ENCODE measurements around the gene STK35. TPM values are rescaled to one million over a fixed set of nuclear protein-coding genes. Genes with fewer than 3 reads are reported as not detected.
A peak's percentile ranks its signal among the peaks of the same experiment; 100 is the strongest.

Gene STK35
- total and polyA plus RNA-seq, 4 donors, result 1.6 to 13.8 (median 7.8) TPM

GRCh38 chr20:2112910-2113309 lies 11.3 kb downstream of the STK35 start:
- ATAC-seq (ENCODE audit: low FRiP score) (no peak), DNase-seq (no peak)
- H3K4me1 ChIP-seq (ENCODE audit: control insufficient read depth in 1 of 2, insufficient read depth in 2 of 2, low read length in 2 of 2), result no peaks in the 10 kb centered on the region
- H3K27me3 ChIP-seq (ENCODE audit: control insufficient read depth in 1 of 2, insufficient read depth in 2 of 2, low read length in 1 of 2), result no peaks in the 10 kb centered on the region
- intact Hi-C loops (cut with DNase I), result no loop called here
- WGBS, 2 donors, result 81 to 88% methylated on average over 4 of the region's 4 CpGs
- H3K27ac ChIP-seq (ENCODE audit: low read depth in 1 of 2, low read length in 2 of 2), result no peak overlapping the region
- H3K4me3 ChIP-seq (ENCODE audit: low read length in 2 of 2), result no peak overlapping the region
- peaks cover 3 to 5% of the 10 kb centered on the region in 2 donors for H3K36me3 ChIP-seq (ENCODE audit: control insufficient read depth in 1 of 2, insufficient read depth in 2 of 2, low read length in 1 of 2)
- no peaks in the 10 kb centered on the region for H3K9me3 ChIP-seq (ENCODE audit: control insufficient read depth, low read length)

DNA sequence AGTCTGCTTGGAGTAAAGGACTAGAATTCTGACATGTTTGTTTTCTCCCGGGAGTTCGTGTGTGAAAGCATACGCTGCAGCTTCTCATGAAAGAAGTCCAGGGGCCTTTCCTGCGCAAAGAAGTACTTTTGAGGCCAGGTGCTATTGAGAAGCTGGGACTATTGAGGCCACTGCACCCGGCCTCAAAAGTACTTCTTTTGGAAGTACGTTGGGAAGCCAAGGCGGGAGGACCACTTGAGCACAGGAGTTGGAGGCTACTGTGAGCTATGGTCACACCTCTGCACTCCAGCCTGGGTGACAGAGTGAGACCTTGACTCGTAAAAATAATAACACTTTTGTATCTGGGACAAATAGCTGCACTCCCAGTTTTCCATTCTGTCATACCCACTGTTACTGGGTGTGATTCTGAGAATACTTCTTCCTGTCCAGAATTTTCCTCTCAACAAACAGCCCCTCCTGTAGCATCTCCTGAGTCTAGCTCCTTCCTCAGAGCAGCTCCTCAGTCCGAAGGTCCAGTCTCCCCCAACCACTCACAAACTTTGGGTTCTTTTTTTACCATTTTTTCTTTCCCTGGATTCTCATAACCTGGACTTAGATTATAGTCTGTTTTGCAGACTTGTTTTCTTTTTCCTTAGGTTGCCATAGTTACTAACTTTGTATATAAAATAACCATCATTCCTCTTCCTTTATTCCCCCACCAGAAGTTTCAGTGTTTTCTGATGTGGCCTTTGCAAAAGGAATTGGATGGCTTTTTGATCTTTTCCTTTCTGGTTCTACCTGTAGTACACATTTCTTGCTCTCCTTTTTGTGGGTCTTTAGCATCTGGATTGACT lies 12.7 kb downstream of the STK35 start:
- DNase-seq, result no peak
- H3K27me3 ChIP-seq (ENCODE audit: control insufficient read depth in 1 of 2, insufficient read depth in 2 of 2, low read length in 1 of 2), result no peaks in the 10 kb centered on the region
- H3K9me3 ChIP-seq (ENCODE audit: control insufficient read depth, low read length), result no peaks in the 10 kb centered on the region
- no peak overlapping the region for H3K27ac ChIP-seq (ENCODE audit: low read depth in 1 of 2, low read length in 2 of 2)
- H3K4me3 ChIP-seq (ENCODE audit: low read length in 2 of 2), result no peak overlapping the region
- H3K36me3 ChIP-seq (ENCODE audit: control insufficient read depth in 1 of 2, insufficient read depth in 2 of 2, low read length in 1 of 2), result peaks cover 4 to 5% of the 10 kb centered on the region in 2 donors
- no peak for ATAC-seq (ENCODE audit: low FRiP score)
- H3K4me1 ChIP-seq (ENCODE audit: control insufficient read depth in 1 of 2, insufficient read depth in 2 of 2, low read length in 2 of 2), result no peaks in the 10 kb centered on the region
- intact Hi-C loops (cut with DNase I), result no loop called here
- WGBS, 2 donors, result 66 to 67% methylated on average over 9 of the region's 9 CpGs

DNA sequence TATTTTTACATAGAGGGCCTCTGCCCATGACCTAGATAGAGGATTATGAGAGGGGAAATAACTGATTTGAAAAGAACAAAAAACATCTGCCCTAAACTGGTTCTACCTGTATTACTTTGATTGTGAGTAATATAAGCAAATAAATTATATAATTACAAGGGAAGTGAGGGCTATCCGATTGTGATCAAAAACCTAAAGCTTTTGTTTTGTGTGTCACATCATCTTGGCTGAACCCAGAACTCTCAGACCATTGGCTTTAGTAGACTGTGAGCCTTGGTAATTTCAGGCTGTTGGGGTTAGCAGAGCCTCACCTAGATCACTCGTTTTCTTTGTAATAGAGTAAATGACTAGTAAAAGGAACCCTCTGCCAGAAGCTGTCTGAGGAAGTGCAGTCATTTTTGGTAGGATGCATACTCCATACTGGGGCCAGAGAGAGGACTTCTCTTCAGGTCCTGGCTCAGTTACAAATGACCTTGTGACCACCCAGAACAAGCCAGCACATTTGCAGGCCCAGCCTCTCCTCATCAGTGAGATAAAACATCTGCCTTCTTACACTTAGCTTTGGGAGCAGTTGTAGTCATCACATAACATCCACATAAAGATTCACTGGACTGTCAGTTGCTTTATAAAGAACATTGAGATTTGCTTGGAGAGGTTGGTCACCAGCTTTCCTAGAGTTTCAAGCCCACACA lies 13.5 kb downstream of the STK35 start:
- no peaks in the 10 kb centered on the region for H3K9me3 ChIP-seq (ENCODE audit: control insufficient read depth, low read length)
- no peak overlapping the region for H3K27ac ChIP-seq (ENCODE audit: low read depth in 1 of 2, low read length in 2 of 2)
- H3K36me3 ChIP-seq (ENCODE audit: control insufficient read depth in 1 of 2, insufficient read depth in 2 of 2, low read length in 1 of 2), result peaks cover 4 to 5% of the 10 kb centered on the region in 2 donors
- DNase-seq, result no peak
- intact Hi-C loops (cut with DNase I), result no loop called here
- no peaks in the 10 kb centered on the region for H3K4me1 ChIP-seq (ENCODE audit: control insufficient read depth in 1 of 2, insufficient read depth in 2 of 2, low read length in 2 of 2)
- H3K4me3 ChIP-seq (ENCODE audit: low read length in 2 of 2), result no peak overlapping the region
- ATAC-seq (ENCODE audit: low FRiP score), result peak; percentile 69
- no peaks in the 10 kb centered on the region for H3K27me3 ChIP-seq (ENCODE audit: control insufficient read depth in 1 of 2, insufficient read depth in 2 of 2, low read length in 1 of 2)
- WGBS, 2 donors, result 70 to 71% methylated on average over 2 of the region's 2 CpGs

GRCh38 chr20:2116170-2116940 lies 14.7 kb downstream of the STK35 start:
- intact Hi-C loops (cut with DNase I), result no loop called here
- Histone ChIP-seq H3K9me3 (ENCODE audit: control insufficient read depth, low read length) (no peaks in the 10 kb centered on the region), H3K27me3 (ENCODE audit: control insufficient read depth in 1 of 2, insufficient read depth in 2 of 2, low read length in 1 of 2) (no peaks in the 10 kb centered on the region), H3K36me3 (ENCODE audit: control insufficient read depth in 1 of 2, insufficient read depth in 2 of 2, low read length in 1 of 2) (peaks cover 4 to 5% of the 10 kb centered on the region in 2 donors), H3K4me3 (ENCODE audit: low read length in 2 of 2) (no peak overlapping the region), H3K4me1 (ENCODE audit: control insufficient read depth in 1 of 2, insufficient read depth in 2 of 2, low read length in 2 of 2) (no peaks in the 10 kb centered on the region), H3K27ac (ENCODE audit: low read depth in 1 of 2, low read length in 2 of 2) (no peak overlapping the region)
- DNase-seq (no peak), ATAC-seq (ENCODE audit: low FRiP score) (no peak)
- WGBS, 2 donors, result 91 to 92% methylated on average over 9 of the region's 9 CpGs

DNA sequence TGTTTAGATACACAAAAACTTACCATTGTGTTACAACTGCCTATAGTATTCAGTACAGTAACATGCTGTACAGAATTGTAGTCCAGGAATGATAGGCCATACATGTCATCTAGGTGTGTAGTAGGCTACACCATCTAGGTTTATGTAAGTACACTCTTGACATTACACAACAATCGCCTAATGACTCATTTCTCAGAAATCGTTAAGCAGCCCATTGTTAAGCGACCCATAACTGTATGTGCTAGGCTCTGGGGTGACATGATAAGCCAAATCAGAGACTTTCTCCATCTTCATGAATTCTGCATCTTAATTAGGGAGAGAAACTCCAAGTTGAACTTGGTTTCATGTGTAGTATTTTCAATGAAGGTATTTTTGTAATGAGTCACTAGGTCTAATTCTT lies 17.2 kb downstream of the STK35 start:
- 95 to 96% methylated on average over 3 of the region's 3 CpGs for WGBS, 2 donors
- intact Hi-C loops (cut with DNase I), result no loop called here
- no peak overlapping the region for H3K27ac ChIP-seq (ENCODE audit: low read depth in 1 of 2, low read length in 2 of 2)
- DNase-seq, result no peak
- H3K4me3 ChIP-seq (ENCODE audit: low read length in 2 of 2), result no peak overlapping the region
- H3K4me1 ChIP-seq (ENCODE audit: control insufficient read depth in 1 of 2, insufficient read depth in 2 of 2, low read length in 2 of 2), result no peaks in the 10 kb centered on the region
- H3K9me3 ChIP-seq (ENCODE audit: control insufficient read depth, low read length), result no peaks in the 10 kb centered on the region
- H3K36me3 ChIP-seq (ENCODE audit: control insufficient read depth in 1 of 2, insufficient read depth in 2 of 2, low read length in 1 of 2), result peaks cover 4 to 5% of the 10 kb centered on the region in 2 donors
- ATAC-seq (ENCODE audit: low FRiP score), result no peak
- no peaks in the 10 kb centered on the region for H3K27me3 ChIP-seq (ENCODE audit: control insufficient read depth in 1 of 2, insufficient read depth in 2 of 2, low read length in 1 of 2)

- WGBS, 2 donors, result 70 to 71% methylated on average over 6 of the region's 6 CpGs
- H3K27ac ChIP-seq (ENCODE audit: low read depth in 1 of 2, low read length in 2 of 2), result no peak overlapping the region
- intact Hi-C loops (cut with DNase I), result no loop called here
- peaks cover 0 to under 1% of the 10 kb centered on the region in 2 donors for H3K36me3 ChIP-seq (ENCODE audit: control insufficient read depth in 1 of 2, insufficient read depth in 2 of 2, low read length in 1 of 2)
- H3K27me3 ChIP-seq (ENCODE audit: control insufficient read depth in 1 of 2, insufficient read depth in 2 of 2, low read length in 1 of 2), result no peaks in the 10 kb centered on the region
- ATAC-seq (ENCODE audit: low FRiP score), result no peak
- H3K4me3 ChIP-seq (ENCODE audit: low read length in 2 of 2), result no peak overlapping the region
- no peaks in the 10 kb centered on the region for H3K9me3 ChIP-seq (ENCODE audit: control insufficient read depth, low read length)
- no peaks in the 10 kb centered on the region for H3K4me1 ChIP-seq (ENCODE audit: control insufficient read depth in 1 of 2, insufficient read depth in 2 of 2, low read length in 2 of 2)
- no peak for DNase-seq
Measured at GRCh38 chr20:2122936-2123335, 21.3 kb downstream of the STK35 start.

- H3K4me1 ChIP-seq (ENCODE audit: control insufficient read depth in 1 of 2, insufficient read depth in 2 of 2, low read length in 2 of 2), result no peaks in the 10 kb centered on the region
- H3K9me3 ChIP-seq (ENCODE audit: control insufficient read depth, low read length), result no peaks in the 10 kb centered on the region
- H3K36me3 ChIP-seq (ENCODE audit: control insufficient read depth in 1 of 2, insufficient read depth in 2 of 2, low read length in 1 of 2), result no peaks in the 10 kb centered on the region
- ATAC-seq (ENCODE audit: low FRiP score) (no peak), DNase-seq (no peak)
- H3K4me3 ChIP-seq (ENCODE audit: low read length in 2 of 2), result no peak overlapping the region
- 91 to 92% methylated on average over 5 of the region's 5 CpGs for WGBS, 2 donors
- intact Hi-C loops (cut with DNase I), result no loop called here
- H3K27ac ChIP-seq (ENCODE audit: low read depth in 1 of 2, low read length in 2 of 2), result no peak overlapping the region
- H3K27me3 ChIP-seq (ENCODE audit: control insufficient read depth in 1 of 2, insufficient read depth in 2 of 2, low read length in 1 of 2), result no peaks in the 10 kb centered on the region
Measured at GRCh38 chr20:2123720-2124119, 22.1 kb downstream of the STK35 start.

DNA sequence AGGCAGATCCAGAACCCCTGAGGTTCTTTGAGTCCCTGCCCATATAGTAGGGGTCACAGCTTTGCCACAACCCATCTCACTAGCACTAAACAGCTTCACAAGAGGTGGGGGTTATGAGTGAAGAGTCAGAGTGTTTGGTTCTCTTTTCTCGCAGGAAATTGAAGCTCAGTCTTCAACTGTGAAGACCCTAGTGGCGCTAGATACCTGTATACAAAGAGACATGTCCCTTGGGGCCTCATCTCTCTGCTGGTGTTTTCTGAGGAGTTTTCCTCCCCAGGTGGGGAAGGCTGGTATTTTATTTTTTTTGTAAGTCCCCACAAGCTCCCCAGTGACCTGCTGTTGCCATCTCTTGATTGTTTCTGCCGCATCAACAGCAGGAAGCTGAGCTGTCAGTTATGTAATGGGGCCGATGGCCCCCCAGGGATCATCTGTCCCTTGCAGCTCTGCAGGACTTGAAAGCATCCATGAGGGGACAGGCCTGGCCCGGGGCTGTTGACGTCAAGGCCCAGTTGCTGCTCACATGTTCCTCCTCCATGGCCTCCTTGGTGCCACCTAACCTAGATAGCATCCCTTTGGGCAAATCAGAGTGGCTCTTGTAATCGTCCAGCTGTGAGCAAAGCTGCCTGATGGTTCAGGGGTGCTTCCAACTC lies 23.1 kb downstream of the STK35 start:
- H3K4me3 ChIP-seq (ENCODE audit: low read length in 2 of 2), result no peak overlapping the region
- ATAC-seq (ENCODE audit: low FRiP score), result no peak
- no peak overlapping the region for H3K27ac ChIP-seq (ENCODE audit: low read depth in 1 of 2, low read length in 2 of 2)
- H3K27me3 ChIP-seq (ENCODE audit: control insufficient read depth in 1 of 2, insufficient read depth in 2 of 2, low read length in 1 of 2), result no peaks in the 10 kb centered on the region
- H3K36me3 ChIP-seq (ENCODE audit: control insufficient read depth in 1 of 2, insufficient read depth in 2 of 2, low read length in 1 of 2), result no peaks in the 10 kb centered on the region
- no peaks in the 10 kb centered on the region for H3K4me1 ChIP-seq (ENCODE audit: control insufficient read depth in 1 of 2, insufficient read depth in 2 of 2, low read length in 2 of 2)
- intact Hi-C loops (cut with DNase I), result no loop called here
- DNase-seq, result no peak
- 86 to 87% methylated on average over 7 of the region's 7 CpGs for WGBS, 2 donors
- H3K9me3 ChIP-seq (ENCODE audit: control insufficient read depth, low read length), result no peaks in the 10 kb centered on the region
